Gastroesophageal sphincter (tissue), 3 donors: ENCODE data around the gene C9.

ENCODE experiments used
- EP300 ChIP-seq: sonication (generic); formaldehyde crosslinking; IDR thresholded peaks from one replicate; pipeline ENCODE4 v1.6.1; 2017; ENCODE audit warnings: antibody characterized with exemption, mild to moderate bottlenecking
- TF ChIP-seq, protein P1 (sequence below), 4 experiments: fragments of 200-600 bp in 2 of 4; fragments of 450-650 bp in 2 of 4; sonication (generic) in 1 of 4; IDR thresholded peaks; one replicate each; pipeline ENCODE4 v1.5.1; 2017 to 2019; ENCODE audit warnings: antibody characterized with exemption in 4 of 4, mild to moderate bottlenecking in 2 of 4, moderate library complexity in 2 of 4

DNA sequence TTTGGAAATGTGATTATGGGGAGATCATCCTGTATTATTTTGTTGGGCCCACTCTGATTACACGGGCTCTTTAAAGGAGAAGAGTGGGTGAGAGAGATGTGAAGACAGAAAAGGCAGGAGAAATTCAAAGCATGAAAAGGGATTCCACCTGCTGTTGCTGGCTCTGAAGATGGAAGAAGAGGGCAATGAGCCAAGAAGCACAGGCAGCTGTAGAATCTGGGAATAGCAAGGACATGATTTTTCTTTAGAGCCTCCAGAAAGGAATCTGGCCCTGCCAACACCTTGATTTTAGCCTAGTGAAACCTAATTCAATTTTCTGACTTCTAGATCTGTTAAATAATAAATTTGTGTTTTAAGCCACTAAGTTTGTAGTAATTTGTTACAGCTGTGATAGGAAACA, 11.3 kb downstream of the C9 start:
- TF ChIP-seq, protein P1, sequence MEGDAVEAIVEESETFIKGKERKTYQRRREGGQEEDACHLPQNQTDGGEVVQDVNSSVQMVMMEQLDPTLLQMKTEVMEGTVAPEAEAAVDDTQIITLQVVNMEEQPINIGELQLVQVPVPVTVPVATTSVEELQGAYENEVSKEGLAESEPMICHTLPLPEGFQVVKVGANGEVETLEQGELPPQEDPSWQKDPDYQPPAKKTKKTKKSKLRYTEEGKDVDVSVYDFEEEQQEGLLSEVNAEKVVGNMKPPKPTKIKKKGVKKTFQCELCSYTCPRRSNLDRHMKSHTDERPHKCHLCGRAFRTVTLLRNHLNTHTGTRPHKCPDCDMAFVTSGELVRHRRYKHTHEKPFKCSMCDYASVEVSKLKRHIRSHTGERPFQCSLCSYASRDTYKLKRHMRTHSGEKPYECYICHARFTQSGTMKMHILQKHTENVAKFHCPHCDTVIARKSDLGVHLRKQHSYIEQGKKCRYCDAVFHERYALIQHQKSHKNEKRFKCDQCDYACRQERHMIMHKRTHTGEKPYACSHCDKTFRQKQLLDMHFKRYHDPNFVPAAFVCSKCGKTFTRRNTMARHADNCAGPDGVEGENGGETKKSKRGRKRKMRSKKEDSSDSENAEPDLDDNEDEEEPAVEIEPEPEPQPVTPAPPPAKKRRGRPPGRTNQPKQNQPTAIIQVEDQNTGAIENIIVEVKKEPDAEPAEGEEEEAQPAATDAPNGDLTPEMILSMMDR (IDR thresholded peaks at IDR 0.05), result no peak
- TF ChIP-seq EP300, result no peak
